GM23338 (cell line): ENCODE measurements around the gene WDR93. TPM values are rescaled to one million over a fixed set of nuclear protein-coding genes. Genes with fewer than 3 reads are reported as not detected.

Source experiments
- ATAC-seq: fragments of 200-7000 bp; cut with Tn5 transposase; 3 replicates; pipeline ENCODE4 v1.9.1; 2020
- DNase-seq: peaks from one replicate; pipeline ENCODE4 v3.0.0-alpha.2; 2015; ENCODE audit warnings: low spot score
- H2AFZ ChIP-seq: fragments of 200-600 bp; sonication (generic); 2 replicates; pipeline ENCODE4 v1.8.0; 2016; ENCODE audit warnings: antibody characterized with exemption, mild to moderate bottlenecking, moderate library complexity
- H3F3A ChIP-seq: fragments of 200-600 bp; sonication (generic); replicated peaks from 2 replicates; pipeline ENCODE4 v1.8.0; 2017; ENCODE audit warnings: antibody characterized with exemption, mixed run types, low read depth
- H3K27ac ChIP-seq: fragments of 200-600 bp; sonication (generic); 2 replicates; pipeline ENCODE4 v1.6.1; 2016; ENCODE audit warnings: low read depth
- H3K27me3 ChIP-seq: fragments of 200-600 bp; sonication (generic); 2 replicates; pipeline ENCODE4 v1.8.0; 2016; ENCODE audit warnings: mild to moderate bottlenecking, mixed run types, moderate library complexity; ENCODE audit not compliant: insufficient read depth
- H3K36me3 ChIP-seq: fragments of 200-600 bp; sonication (generic); 2 replicates; pipeline ENCODE4 v1.8.0; 2016; ENCODE audit warnings: mild to moderate bottlenecking; ENCODE audit not compliant: insufficient read depth
- H3K4me1 ChIP-seq: fragments of 200-600 bp; sonication (generic); 2 replicates; pipeline ENCODE4 v1.8.0; 2016; ENCODE audit warnings: mild to moderate bottlenecking, moderate library complexity; ENCODE audit not compliant: insufficient read depth
- H3K4me2 ChIP-seq: fragments of 200-600 bp; sonication (generic); 2 replicates; pipeline ENCODE4 v1.7.1; 2017; ENCODE audit warnings: mixed run types
- H3K4me3 ChIP-seq: fragments of 200-600 bp; sonication (generic); 2 replicates; pipeline ENCODE4 v1.6.1; 2016; ENCODE audit warnings: mixed run types
- H3K79me2 ChIP-seq: fragments of 200-600 bp; sonication (generic); replicated peaks from 2 replicates; pipeline ENCODE4 v1.8.0; 2017; ENCODE audit warnings: mild to moderate bottlenecking; ENCODE audit not compliant: insufficient read depth
- H3K9me2 ChIP-seq: fragments of 200-600 bp; sonication (generic); 2 replicates; pipeline ENCODE4 v1.8.0; 2017; ENCODE audit not compliant: insufficient read depth
- H4K20me1 ChIP-seq: fragments of 200-600 bp; sonication (generic); replicated peaks from 2 replicates; pipeline ENCODE4 v1.8.0; 2017; ENCODE audit warnings: mild to moderate bottlenecking; ENCODE audit not compliant: insufficient read depth
- H3K27ac Mint-ChIP-seq: 2 replicates; pipeline ENCODE4 v1.8.0; 2020; ENCODE audit warnings: inconsistent platforms, mild to moderate bottlenecking, moderate library complexity, mixed read lengths
- H3K27me3 Mint-ChIP-seq: 3 replicates; pipeline ENCODE4 v1.8.0; 2022; ENCODE audit warnings: low read depth, mild to moderate bottlenecking, moderate library complexity, mixed read lengths, inconsistent platforms; ENCODE audit not compliant: insufficient read depth, poor library complexity
- H3K36me3 Mint-ChIP-seq: 3 replicates; pipeline ENCODE4 v1.8.0; 2021; ENCODE audit warnings: low read depth, mild to moderate bottlenecking, inconsistent platforms, moderate library complexity, mixed read lengths
- H3K4me1 Mint-ChIP-seq: 3 replicates; pipeline ENCODE4 v1.8.0; 2020; ENCODE audit warnings: mild to moderate bottlenecking, inconsistent platforms, mixed read lengths
- H3K4me3 Mint-ChIP-seq: 3 replicates; pipeline ENCODE4 v1.8.0; 2021; ENCODE audit warnings: moderate library complexity, mild to moderate bottlenecking, inconsistent platforms, mixed read lengths
- H3K9me3 Mint-ChIP-seq: 3 replicates; pipeline ENCODE4 v1.8.0; 2020; ENCODE audit warnings: moderate library complexity, mild to moderate bottlenecking, inconsistent platforms, mixed read lengths
- CREB1 ChIP-seq: fragments of 250-450 bp; sonication (Bioruptor Pico); IDR thresholded peaks from 2 replicates; pipeline ENCODE4 v1.5.0; 2020; ENCODE audit warnings: low read depth, mild to moderate bottlenecking, moderate library complexity
- EZH2 ChIP-seq: fragments of 200-600 bp; sonication (generic); IDR thresholded peaks from one replicate; pipeline ENCODE4 v1.8.0; 2017; ENCODE audit warnings: antibody characterized with exemption, mild to moderate bottlenecking, low read depth; ENCODE audit not compliant: unreplicated experiment
- EZH2phosphoT487 ChIP-seq: fragments of 200-600 bp; sonication (generic); IDR thresholded peaks from one replicate; pipeline ENCODE4 v1.8.1; 2018; ENCODE audit warnings: antibody characterized with exemption; ENCODE audit not compliant: unreplicated experiment
- JUNB ChIP-seq: IDR thresholded peaks from one replicate; pipeline ENCODE4 v1.6.1; 2016; ENCODE audit warnings: antibody characterized with exemption; ENCODE audit not compliant: unreplicated experiment
- NANOG ChIP-seq: IDR thresholded peaks from 2 replicates; pipeline ENCODE4 v1.6.1; 2016; ENCODE audit warnings: antibody characterized with exemption, borderline replicate concordance
- POLR2AphosphoS5 ChIP-seq: IDR thresholded peaks from 2 replicates; pipeline ENCODE4 v1.6.1; 2016; ENCODE audit warnings: antibody characterized with exemption, low read depth
- STAT1 ChIP-seq: IDR thresholded peaks from one replicate; pipeline ENCODE4 v1.6.1; 2016; ENCODE audit warnings: antibody characterized with exemption; ENCODE audit not compliant: unreplicated experiment
- ZNF114 ChIP-seq: fragments of 250-450 bp; sonication (Bioruptor Pico); IDR thresholded peaks from 2 replicates; pipeline ENCODE4 v1.5.0; 2020; ENCODE audit warnings: mild to moderate bottlenecking, moderate library complexity
- ZNF331 ChIP-seq: fragments of 250-450 bp; sonication (Bioruptor Pico); IDR thresholded peaks from 2 replicates; pipeline ENCODE4 v1.5.0; 2020; ENCODE audit warnings: low read depth, mild to moderate bottlenecking, moderate library complexity
- polyA plus RNA-seq: library from polyadenylated mRNA; unstranded; fragments of >200 nt; fragmentation: Nextera tagmentation; extraction: Ambion mirVana; gene quantifications from 2 replicates; pipeline ENCODE4 v1.2.1, GENCODE V29; 2016
- total RNA-seq: library from RNA; depleted of rRNA; stranded (reverse); fragments of >200 nt; shearing (Covaris generic); gene quantifications from 2 replicates; pipeline ENCODE4 v1.2.3, GENCODE V29; 2014
- TF ChIP-seq, protein P1 (sequence below): IDR thresholded peaks from one replicate; pipeline ENCODE4 v1.6.1; 2018; ENCODE audit warnings: antibody characterized with exemption; ENCODE audit not compliant: unreplicated experiment
- TF ChIP-seq, protein P2 (sequence below), 2 experiments: fragments of 200-600 bp in 1 of 2; sonication (generic) in 1 of 2; conservative IDR thresholded peaks; 2 replicates each; pipeline versions ENCODE4 v1.5.1 to v1.6.1; 2016 to 2017; ENCODE audit warnings: antibody characterized with exemption in 2 of 2, low read depth in 2 of 2, mild to moderate bottlenecking in 2 of 2, moderate library complexity in 1 of 2
- TF ChIP-seq, protein P3 (sequence below): IDR thresholded peaks from 2 replicates; pipeline ENCODE4 v1.6.1; 2016; ENCODE audit warnings: antibody characterized with exemption

The WDR93 gene
- total and polyA plus RNA-seq, 2 experiments from 2014 or later, result 0.14 TPM; not detected in 1

DNA sequence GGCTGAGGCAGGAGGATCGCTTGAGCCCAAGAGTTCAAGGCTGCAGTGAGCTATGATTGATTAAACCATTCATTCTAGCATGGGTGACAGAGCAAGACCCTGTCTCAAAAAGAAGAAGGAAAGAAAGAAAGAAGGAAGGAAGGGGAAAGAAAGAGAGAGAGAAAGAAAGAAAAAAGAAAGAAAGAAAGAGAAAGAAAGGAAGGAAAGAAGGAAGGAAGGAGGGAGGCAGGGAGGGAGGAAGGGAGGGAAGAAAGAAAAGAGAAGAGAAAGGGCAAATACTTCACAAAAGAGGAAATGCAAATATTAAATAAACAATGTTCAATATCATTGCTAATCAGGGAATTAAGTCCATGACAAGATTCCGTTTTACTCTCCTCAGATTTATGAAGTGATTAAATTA is 31.3 kb upstream of the WDR93 start:
- Histone ChIP-seq H3K79me2 (peaks cover 5% of the 10 kb centered on the region; the same call in 1 of the 2 replicates), H2AFZ (no peak overlapping the region), H3K27me3 (peaks cover 3% of the 10 kb centered on the region), H3F3A (no peaks in the 10 kb centered on the region), H3K27ac (no peak overlapping the region), H3K4me1 (peaks cover 1% of the 10 kb centered on the region; the same call in 1 of the 2 replicates), H3K4me3 (no peak overlapping the region), H3K9me2 (no peaks in the 10 kb centered on the region), H4K20me1 (no peaks in the 10 kb centered on the region), H3K4me2 (no peak overlapping the region), H3K36me3 (no peaks in the 10 kb centered on the region)
- Mint-ChIP-seq H3K4me1 (peaks cover 16% of the 10 kb centered on the region), H3K36me3 (peaks cover 4% of the 10 kb centered on the region; the same call in 1 of the 3 replicates), H3K9me3 (no peaks in the 10 kb centered on the region; the same call in 2 of the 3 replicates), H3K27me3 (peaks cover 8% of the 10 kb centered on the region), H3K4me3 (no peak overlapping the region), H3K27ac (no peak overlapping the region)
- TF ChIP-seq ZNF114 (CRISPR knock-in tag) (no peak), ZNF331 (no peak), EZH2 (no peak), CREB1 (CRISPR knock-in tag) (no peak), POLR2AphosphoS5 (no peak), STAT1 (no peak), JUNB (no peak), EZH2phosphoT487 (no peak), NANOG (no peak)
- TF ChIP-seq, protein P1, sequence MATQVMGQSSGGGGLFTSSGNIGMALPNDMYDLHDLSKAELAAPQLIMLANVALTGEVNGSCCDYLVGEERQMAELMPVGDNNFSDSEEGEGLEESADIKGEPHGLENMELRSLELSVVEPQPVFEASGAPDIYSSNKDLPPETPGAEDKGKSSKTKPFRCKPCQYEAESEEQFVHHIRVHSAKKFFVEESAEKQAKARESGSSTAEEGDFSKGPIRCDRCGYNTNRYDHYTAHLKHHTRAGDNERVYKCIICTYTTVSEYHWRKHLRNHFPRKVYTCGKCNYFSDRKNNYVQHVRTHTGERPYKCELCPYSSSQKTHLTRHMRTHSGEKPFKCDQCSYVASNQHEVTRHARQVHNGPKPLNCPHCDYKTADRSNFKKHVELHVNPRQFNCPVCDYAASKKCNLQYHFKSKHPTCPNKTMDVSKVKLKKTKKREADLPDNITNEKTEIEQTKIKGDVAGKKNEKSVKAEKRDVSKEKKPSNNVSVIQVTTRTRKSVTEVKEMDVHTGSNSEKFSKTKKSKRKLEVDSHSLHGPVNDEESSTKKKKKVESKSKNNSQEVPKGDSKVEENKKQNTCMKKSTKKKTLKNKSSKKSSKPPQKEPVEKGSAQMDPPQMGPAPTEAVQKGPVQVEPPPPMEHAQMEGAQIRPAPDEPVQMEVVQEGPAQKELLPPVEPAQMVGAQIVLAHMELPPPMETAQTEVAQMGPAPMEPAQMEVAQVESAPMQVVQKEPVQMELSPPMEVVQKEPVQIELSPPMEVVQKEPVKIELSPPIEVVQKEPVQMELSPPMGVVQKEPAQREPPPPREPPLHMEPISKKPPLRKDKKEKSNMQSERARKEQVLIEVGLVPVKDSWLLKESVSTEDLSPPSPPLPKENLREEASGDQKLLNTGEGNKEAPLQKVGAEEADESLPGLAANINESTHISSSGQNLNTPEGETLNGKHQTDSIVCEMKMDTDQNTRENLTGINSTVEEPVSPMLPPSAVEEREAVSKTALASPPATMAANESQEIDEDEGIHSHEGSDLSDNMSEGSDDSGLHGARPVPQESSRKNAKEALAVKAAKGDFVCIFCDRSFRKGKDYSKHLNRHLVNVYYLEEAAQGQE, result no peak
- TF ChIP-seq, protein P2, sequence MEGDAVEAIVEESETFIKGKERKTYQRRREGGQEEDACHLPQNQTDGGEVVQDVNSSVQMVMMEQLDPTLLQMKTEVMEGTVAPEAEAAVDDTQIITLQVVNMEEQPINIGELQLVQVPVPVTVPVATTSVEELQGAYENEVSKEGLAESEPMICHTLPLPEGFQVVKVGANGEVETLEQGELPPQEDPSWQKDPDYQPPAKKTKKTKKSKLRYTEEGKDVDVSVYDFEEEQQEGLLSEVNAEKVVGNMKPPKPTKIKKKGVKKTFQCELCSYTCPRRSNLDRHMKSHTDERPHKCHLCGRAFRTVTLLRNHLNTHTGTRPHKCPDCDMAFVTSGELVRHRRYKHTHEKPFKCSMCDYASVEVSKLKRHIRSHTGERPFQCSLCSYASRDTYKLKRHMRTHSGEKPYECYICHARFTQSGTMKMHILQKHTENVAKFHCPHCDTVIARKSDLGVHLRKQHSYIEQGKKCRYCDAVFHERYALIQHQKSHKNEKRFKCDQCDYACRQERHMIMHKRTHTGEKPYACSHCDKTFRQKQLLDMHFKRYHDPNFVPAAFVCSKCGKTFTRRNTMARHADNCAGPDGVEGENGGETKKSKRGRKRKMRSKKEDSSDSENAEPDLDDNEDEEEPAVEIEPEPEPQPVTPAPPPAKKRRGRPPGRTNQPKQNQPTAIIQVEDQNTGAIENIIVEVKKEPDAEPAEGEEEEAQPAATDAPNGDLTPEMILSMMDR (conservative IDR thresholded peaks at IDR 0.05; ENCODE audit: low read depth in 2 of 2), result no peak
- TF ChIP-seq, protein P3, sequence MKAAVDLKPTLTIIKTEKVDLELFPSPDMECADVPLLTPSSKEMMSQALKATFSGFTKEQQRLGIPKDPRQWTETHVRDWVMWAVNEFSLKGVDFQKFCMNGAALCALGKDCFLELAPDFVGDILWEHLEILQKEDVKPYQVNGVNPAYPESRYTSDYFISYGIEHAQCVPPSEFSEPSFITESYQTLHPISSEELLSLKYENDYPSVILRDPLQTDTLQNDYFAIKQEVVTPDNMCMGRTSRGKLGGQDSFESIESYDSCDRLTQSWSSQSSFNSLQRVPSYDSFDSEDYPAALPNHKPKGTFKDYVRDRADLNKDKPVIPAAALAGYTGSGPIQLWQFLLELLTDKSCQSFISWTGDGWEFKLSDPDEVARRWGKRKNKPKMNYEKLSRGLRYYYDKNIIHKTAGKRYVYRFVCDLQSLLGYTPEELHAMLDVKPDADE, result no peak
- no peak for ATAC-seq
- DNase-seq, result no peak
